ENCODE data around the gene ACP2. TPM values are rescaled to one million over a fixed set of nuclear protein-coding genes. Genes with fewer than 3 reads are reported as not detected.

The ACP2 gene
- total and polyA plus RNA-seq, 9 of the 15 experiments (the other 6 are each of a cell fraction or from before 2014, with no cell fraction given), result 1.9 to 20.0 (median 11.6) TPM

GRCh38 chr11:47248664-47249377 lies at the start of gene ACP2 (continued):
- TF ChIP-seq MBD1 (CRISPR knock-in tag; IDR thresholded peaks at IDR 0.05) (no peak), ZBTB33 (CRISPR knock-in tag; IDR thresholded peaks at IDR 0.05) (peak; percentile 60; the same call in 1 of the 2 replicates), SMARCA5 (IDR thresholded peaks at IDR 0.05) (no peak), TSHZ1 (CRISPR knock-in tag; IDR thresholded peaks at IDR 0.05) (no peak), RNF219 (CRISPR knock-in tag; IDR thresholded peaks at IDR 0.05) (no peak), MYNN (IDR thresholded peaks at IDR 0.05) (peak; percentile 82), MYNN (CRISPR knock-in tag; IDR thresholded peaks at IDR 0.05) (no peak), ZBTB2 (IDR thresholded peaks at IDR 0.05) (peak; percentile 62; the same call in 1 of the 2 replicates), PKNOX1 (IDR thresholded peaks at IDR 0.05) (peak; percentile 63), CREM (IDR thresholded peaks at IDR 0.05; ENCODE audit: low read depth) (peak; percentile 87), TCF15 (CRISPR knock-in tag; IDR thresholded peaks at IDR 0.05) (no peak), NUFIP1 (IDR thresholded peaks at IDR 0.05; ENCODE audit: partially characterized antibody) (no peak), KDM2B (CRISPR knock-in tag; IDR thresholded peaks at IDR 0.05) (no peak)

All from K562 (cell line).